Peyer's patch (tissue), 4 donors: ENCODE measurements around the gene COL6A2. TPM values are rescaled to one million over a fixed set of nuclear protein-coding genes. Genes with fewer than 3 reads are reported as not detected.

Experiments used
- DNase-seq, 3 donors: peaks; one replicate each; pipeline ENCODE4 v3.0.0-alpha.2; 2017 to 2019
- H3K27ac ChIP-seq, 4 donors: fragments of 200-600 bp; sonication (generic); one replicate each; pipeline ENCODE4 v1.5.1; 2016 to 2019
- H3K27me3 ChIP-seq, 2 donors: fragments of 200-600 bp; sonication (generic); one replicate each; pipeline ENCODE4 v1.5.1; 2019
- H3K36me3 ChIP-seq, 3 donors: fragments of 200-600 bp; sonication (generic); one replicate each; pipeline ENCODE4 v1.5.1; 2016 to 2019
- H3K4me1 ChIP-seq, 4 donors: fragments of 200-600 bp; sonication (generic); one replicate each; pipeline ENCODE4 v1.5.1; 2016 to 2019
- H3K4me3 ChIP-seq, 4 donors: fragments of 200-600 bp; sonication (generic); 1 replicate in 3 of 4; 2 replicates in 1 of 4; pipeline ENCODE4 v1.5.1; 2016 to 2019; ENCODE audit warnings: mild to moderate bottlenecking in 1 of 4
- H3K9me3 ChIP-seq, 4 donors: fragments of 200-600 bp; sonication (generic); one replicate each; pipeline ENCODE4 v1.5.1; 2016 to 2019; ENCODE audit warnings: mild to moderate bottlenecking in 1 of 4
- POLR2A ChIP-seq, 2 donors: fragments of 450-650 bp; IDR thresholded peaks; one replicate each; pipeline ENCODE4 v1.5.1; 2017; ENCODE audit warnings: antibody characterized with exemption in 2 of 2, mild to moderate bottlenecking in 2 of 2, moderate library complexity in 2 of 2
- total RNA-seq, 4 donors: library from RNA; depleted of rRNA; stranded (reverse); fragments of >200 nt; gene quantifications; one replicate each; pipeline ENCODE4 v1.1.0, GENCODE V29; 2016
- TF ChIP-seq, protein P1 (sequence below), 6 experiments: fragments of 450-650 bp in 4 of 6; fragments of 200-600 bp in 2 of 6; sonication (generic) in 1 of 6; IDR thresholded peaks; one replicate each; pipeline ENCODE4 v1.5.1; 2017 to 2019; ENCODE audit warnings: antibody characterized with exemption in 6 of 6, mild to moderate bottlenecking in 3 of 6, moderate library complexity in 1 of 6

Gene COL6A2
- total RNA-seq, 4 donors from 2014 or later, result 59.9 to 1,087 (median 166) TPM

DNA sequence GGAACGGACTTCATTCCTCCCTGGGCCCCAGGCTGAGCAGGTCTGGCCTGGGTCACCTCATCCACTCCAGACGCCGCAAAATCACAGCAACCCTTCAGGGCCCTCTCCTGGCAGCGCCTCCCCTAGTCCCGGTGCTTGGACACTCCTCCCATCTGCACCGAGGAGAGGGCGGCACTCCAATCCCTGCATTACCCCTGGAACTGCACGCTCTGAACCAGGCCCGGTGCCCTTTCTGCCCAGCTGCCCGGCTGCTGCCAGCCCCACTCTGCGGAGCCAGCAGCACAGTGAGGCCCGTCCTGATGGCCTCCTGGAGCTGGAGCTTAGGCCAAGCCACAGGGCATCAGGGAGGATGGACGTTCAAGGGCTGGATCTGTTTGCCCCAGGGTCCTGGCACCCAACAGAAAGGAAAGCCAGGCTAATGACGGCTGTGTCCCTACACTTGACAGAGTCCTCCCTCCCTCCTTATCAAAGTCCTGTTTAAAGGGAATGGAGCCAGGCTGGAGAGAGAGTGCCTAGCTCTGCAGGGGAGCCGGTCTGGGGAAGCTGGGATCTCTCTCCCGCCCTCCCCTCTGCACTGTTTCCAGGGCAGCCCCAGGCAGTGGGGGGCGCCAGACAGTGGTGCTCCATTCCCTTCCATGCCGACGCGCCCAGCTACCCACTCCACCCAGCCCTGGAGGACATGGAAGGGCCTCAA is 12.7 kb downstream of the COL6A2 start:
- peaks cover 0 to 32% (median 0%) of the 10 kb centered on the region in 3 donors for H3K36me3 ChIP-seq
- peak; percentile 7 to 43 (median 36) for DNase-seq
- no peak overlapping the region for H3K4me3 ChIP-seq
- no peak for TF ChIP-seq POLR2A (IDR thresholded peaks at IDR 0.05)
- TF ChIP-seq, protein P1, sequence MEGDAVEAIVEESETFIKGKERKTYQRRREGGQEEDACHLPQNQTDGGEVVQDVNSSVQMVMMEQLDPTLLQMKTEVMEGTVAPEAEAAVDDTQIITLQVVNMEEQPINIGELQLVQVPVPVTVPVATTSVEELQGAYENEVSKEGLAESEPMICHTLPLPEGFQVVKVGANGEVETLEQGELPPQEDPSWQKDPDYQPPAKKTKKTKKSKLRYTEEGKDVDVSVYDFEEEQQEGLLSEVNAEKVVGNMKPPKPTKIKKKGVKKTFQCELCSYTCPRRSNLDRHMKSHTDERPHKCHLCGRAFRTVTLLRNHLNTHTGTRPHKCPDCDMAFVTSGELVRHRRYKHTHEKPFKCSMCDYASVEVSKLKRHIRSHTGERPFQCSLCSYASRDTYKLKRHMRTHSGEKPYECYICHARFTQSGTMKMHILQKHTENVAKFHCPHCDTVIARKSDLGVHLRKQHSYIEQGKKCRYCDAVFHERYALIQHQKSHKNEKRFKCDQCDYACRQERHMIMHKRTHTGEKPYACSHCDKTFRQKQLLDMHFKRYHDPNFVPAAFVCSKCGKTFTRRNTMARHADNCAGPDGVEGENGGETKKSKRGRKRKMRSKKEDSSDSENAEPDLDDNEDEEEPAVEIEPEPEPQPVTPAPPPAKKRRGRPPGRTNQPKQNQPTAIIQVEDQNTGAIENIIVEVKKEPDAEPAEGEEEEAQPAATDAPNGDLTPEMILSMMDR (IDR thresholded peaks at IDR 0.05), result no peak
- peaks cover 0 to 8% (median 0%) of the 10 kb centered on the region in 4 donors for H3K4me1 ChIP-seq
- peaks cover 0 to 5% (median 2%) of the 10 kb centered on the region in 4 donors for H3K9me3 ChIP-seq
- H3K27ac ChIP-seq, result no peak overlapping the region
- no peaks in the 10 kb centered on the region for H3K27me3 ChIP-seq

DNA sequence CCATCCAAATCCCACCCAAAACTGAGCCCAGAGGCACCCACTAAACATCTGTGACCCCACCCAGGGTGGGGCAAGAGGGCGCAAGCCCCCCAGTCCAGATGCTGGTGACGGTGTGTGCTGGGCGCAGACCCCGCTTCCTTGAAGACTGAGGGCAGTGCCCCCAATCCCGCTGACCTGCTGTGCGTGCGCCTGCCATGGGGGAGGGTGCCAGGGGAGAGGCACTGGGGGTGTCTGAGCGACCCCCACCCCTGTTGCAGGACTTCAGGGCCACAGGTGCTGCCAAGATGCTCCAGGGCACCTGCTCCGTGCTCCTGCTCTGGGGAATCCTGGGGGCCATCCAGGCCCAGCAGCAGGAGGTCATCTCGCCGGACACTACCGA is 13.3 kb downstream of the COL6A2 start:
- DNase-seq, result peak in 1 of 3 donors; percentile 32
- H3K36me3 ChIP-seq, result peaks cover 0 to 38% (median 0%) of the 10 kb centered on the region in 3 donors
- H3K4me3 ChIP-seq, result no peak overlapping the region
- no peak for TF ChIP-seq POLR2A (IDR thresholded peaks at IDR 0.05)
- TF ChIP-seq, protein P1 (IDR thresholded peaks at IDR 0.05), result no peak
- H3K9me3 ChIP-seq, result peaks cover 0 to 5% (median 2%) of the 10 kb centered on the region in 4 donors
- H3K27ac ChIP-seq, result no peak overlapping the region
- H3K4me1 ChIP-seq, result peaks cover 0 to 8% (median 0%) of the 10 kb centered on the region in 4 donors
- no peaks in the 10 kb centered on the region for H3K27me3 ChIP-seq

DNA sequence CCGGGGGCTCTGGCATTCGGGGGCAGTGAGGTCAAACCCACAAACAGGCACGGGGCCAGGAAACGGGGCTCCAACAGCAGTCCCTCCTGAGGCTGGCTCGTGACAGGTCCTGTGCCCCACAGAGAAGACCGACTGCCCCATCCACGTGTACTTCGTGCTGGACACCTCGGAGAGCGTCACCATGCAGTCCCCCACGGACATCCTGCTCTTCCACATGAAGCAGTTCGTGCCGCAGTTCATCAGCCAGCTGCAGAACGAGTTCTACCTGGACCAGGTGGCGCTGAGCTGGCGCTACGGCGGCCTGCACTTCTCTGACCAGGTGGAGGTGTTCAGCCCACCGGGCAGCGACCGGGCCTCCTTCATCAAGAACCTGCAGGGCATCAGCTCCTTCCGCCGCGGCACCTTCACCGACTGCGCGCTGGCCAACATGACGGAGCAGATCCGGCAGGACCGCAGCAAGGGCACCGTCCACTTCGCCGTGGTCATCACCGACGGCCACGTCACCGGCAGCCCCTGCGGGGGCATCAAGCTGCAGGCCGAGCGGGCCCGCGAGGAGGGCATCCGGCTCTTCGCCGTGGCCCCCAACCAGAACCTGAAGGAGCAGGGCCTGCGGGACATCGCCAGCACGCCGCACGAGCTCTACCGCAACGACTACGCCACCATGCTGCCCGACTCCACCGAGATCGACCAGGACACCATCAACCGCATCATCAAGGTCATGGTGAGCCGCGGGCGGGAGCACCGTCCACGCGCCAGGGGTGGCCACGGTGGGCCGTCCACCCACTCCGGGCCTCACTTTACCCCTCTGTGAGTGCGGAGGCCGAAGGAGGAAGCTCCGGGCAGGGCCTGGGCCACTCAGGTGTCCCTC is 14.2 kb downstream of the COL6A2 start:
- peaks cover 0 to 5% (median 2%) of the 10 kb centered on the region in 4 donors for H3K9me3 ChIP-seq
- no peak overlapping the region for H3K27ac ChIP-seq
- peak; percentile 2 to 39 (median 34) for DNase-seq
- TF ChIP-seq, protein P1 (IDR thresholded peaks at IDR 0.05), result no peak
- no peak for TF ChIP-seq POLR2A (IDR thresholded peaks at IDR 0.05)
- H3K36me3 ChIP-seq, result peaks cover 0 to 47% (median 0%) of the 10 kb centered on the region in 3 donors
- peaks cover 0 to 8% (median 0%) of the 10 kb centered on the region in 4 donors for H3K4me1 ChIP-seq
- H3K4me3 ChIP-seq, result no peak overlapping the region
- no peaks in the 10 kb centered on the region for H3K27me3 ChIP-seq

DNA sequence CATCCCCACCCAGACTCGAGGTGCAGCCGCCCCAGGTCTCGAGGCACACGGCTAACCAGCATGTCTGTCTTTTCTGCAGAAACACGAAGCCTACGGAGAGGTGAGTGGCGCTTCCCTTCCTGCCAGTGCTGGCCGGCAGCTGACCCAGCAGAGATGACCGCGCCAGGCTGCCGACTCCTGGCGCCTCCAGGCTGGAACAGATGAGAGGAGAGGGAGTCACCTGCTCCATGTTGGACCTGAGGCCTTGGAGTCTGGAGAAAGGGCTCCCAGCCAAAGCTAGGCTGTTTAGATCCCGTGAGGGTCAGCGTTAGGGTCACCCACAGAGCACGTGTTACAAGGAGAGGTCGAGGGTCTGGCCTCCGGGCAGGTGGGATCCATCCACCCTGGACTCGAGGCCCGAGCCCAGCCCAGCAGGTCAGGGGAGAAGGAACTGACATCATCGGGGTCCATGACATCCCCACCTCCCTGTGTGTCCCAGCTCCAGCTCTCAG is 14.9 kb downstream of the COL6A2 start:
- TF ChIP-seq, protein P1 (IDR thresholded peaks at IDR 0.05), result no peak
- no peak for TF ChIP-seq POLR2A (IDR thresholded peaks at IDR 0.05)
- DNase-seq, result peak; percentile 8 to 45 (median 36)
- H3K9me3 ChIP-seq, result peaks cover 0 to 5% (median 2%) of the 10 kb centered on the region in 4 donors
- peaks cover 0 to 8% (median 0%) of the 10 kb centered on the region in 4 donors for H3K4me1 ChIP-seq
- H3K27me3 ChIP-seq, result no peaks in the 10 kb centered on the region
- peaks cover 0 to 54% (median 0%) of the 10 kb centered on the region in 3 donors for H3K36me3 ChIP-seq
- H3K4me3 ChIP-seq, result no peak overlapping the region
- no peak overlapping the region for H3K27ac ChIP-seq

DNA sequence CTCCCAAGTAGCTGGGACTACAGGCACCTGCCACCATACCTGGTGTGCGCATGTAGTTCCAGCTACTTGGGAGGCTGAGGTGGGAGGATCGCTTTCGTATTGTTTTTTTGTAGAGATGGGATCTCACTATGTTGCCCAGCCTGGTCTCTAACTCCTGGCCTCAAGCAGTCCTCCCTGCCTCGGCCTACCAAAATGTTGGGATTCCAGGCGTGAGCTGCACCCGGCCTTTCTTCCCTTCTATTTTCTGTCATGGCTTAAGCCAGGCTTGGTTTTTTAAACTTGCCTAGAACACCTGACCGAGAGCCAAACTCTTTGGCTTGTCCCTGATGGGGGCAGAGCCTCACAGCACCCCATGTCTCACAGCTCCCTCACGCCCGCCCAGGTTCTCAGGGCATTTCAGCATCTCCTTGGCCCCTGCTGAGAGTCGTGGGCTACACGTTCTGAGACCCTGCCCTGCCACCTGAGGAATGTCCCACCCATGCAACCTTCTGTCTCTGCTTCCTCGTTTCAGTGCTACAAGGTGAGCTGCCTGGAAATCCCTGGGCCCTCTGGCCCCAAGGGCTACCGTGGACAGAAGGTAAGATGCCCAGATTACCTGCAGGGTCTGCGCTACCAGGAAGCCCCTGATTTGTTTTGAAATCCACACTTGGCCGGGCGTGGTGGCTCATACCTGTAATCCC is 15.7 kb downstream of the COL6A2 start:
- TF ChIP-seq, protein P1 (IDR thresholded peaks at IDR 0.05), result no peak
- TF ChIP-seq POLR2A (IDR thresholded peaks at IDR 0.05), result no peak
- Histone ChIP-seq H3K4me1 (peaks cover 0 to 8% (median 0%) of the 10 kb centered on the region in 4 donors), H3K9me3 (peaks cover 0 to 5% (median 2%) of the 10 kb centered on the region in 4 donors), H3K27me3 (no peaks in the 10 kb centered on the region), H3K4me3 (no peak overlapping the region), H3K27ac (no peak overlapping the region), H3K36me3 (peaks cover 0 to 62% (median 0%) of the 10 kb centered on the region in 3 donors)
- peak in 1 of 3 donors; percentile 22 for DNase-seq
